ENCODE measurements around the gene ZNF839.

- TF ChIP-seq GATA2 (IDR thresholded peaks at IDR 0.05; ENCODE audit: low read depth, low read length) (no peak), GATA3 (IDR thresholded peaks at IDR 0.05; ENCODE audit: low read depth, low read length) (no peak)
Observed at GRCh38 chr14:102374264-102374663, 54.7 kb downstream of the ZNF839 start.
